ENCODE data around the gene TXNRD2. TPM values are rescaled to one million over a fixed set of nuclear protein-coding genes. Genes with fewer than 3 reads are reported as not detected.

TXNRD2 gene
- total and polyA plus RNA-seq, 2 donors (not counting 1 experiment from before 2014, with no cell fraction given), result 24.8 to 36.2 TPM

DNA sequence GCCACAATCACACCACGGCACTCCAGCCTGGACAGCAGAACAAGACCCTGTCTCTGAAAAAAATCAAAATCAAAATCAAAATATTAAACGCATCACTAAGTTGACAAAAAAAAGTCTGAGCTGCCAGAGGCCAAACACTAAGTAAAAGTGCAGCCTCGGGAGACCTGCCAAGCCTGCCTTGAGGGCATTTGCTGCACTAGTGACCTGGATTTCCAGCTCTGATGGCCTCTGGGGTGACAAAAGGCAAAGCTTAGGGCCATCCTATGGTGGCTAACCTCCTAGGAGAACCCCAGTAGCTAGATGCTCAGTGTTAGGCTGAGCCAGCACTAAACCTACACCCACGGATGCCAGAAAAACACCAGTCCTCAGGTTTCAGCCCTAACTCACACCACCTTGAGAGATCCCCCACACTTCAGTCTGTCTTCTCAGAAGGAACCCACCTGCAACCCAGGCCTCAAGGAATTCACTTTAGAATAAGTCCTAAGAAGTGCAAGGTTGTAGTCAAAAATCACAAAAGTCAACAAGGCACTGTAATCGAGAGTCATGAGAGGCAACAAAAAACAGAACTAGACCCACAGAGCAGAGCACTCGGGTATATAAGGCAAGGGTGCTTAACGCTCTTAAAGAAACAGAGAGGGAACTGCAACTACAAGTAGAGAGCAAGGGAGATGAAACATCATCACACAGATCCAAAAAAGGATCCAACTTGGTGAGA lies 115.6 kb downstream of the TXNRD2 start:
- Histone ChIP-seq H3K36me3 (replicated peaks in 1 of 2; ENCODE audit: control extremely low read depth in 1 of 2, control insufficient read depth in 1 of 2, extremely low read depth in 1 of 2, insufficient read depth in 2 of 2, low read length in 1 of 2) (peaks cover 0 to under 1% of the 10 kb centered on the region in 2 experiments), H3K79me2 (ENCODE audit: control insufficient read depth, insufficient read depth, low read length) (peaks cover 8% of the 10 kb centered on the region), H3K27ac (ENCODE audit: low read length in 2 of 2) (no peak overlapping the region), H3K27me3 (replicated peaks in 1 of 4; ENCODE audit: control extremely low read depth in 1 of 4, control insufficient read depth in 3 of 4, insufficient read depth in 4 of 4, low read length in 3 of 4) (no peaks in the 10 kb centered on the region), H3K4me1 (ENCODE audit: control insufficient read depth in 2 of 2, insufficient read depth in 2 of 2, low read length in 2 of 2) (no peaks in the 10 kb centered on the region), H3K4me2 (replicated peaks; ENCODE audit: low read depth, low read length, poor library complexity, severe bottlenecking) (no peak overlapping the region), H3K9me3 (ENCODE audit: control extremely low read depth in 1 of 3, control insufficient read depth in 2 of 3, insufficient read depth in 1 of 3, low read length in 2 of 3) (no peaks in the 10 kb centered on the region), H3K9ac (ENCODE audit: low read length) (no peak overlapping the region), H2AFZ (ENCODE audit: insufficient read depth, low read depth, low read length, poor library complexity, severe bottlenecking) (no peak overlapping the region), H3K4me3 (ENCODE audit: control extremely low read depth in 1 of 5, extremely low read depth in 1 of 5, insufficient read depth in 1 of 5, low read depth in 2 of 5, low read length in 4 of 5) (no peak overlapping the region), H4K20me1 (ENCODE audit: control insufficient read depth, insufficient read depth, low read length, poor library complexity, severe bottlenecking) (no peaks in the 10 kb centered on the region)
- H3K4me1 Mint-ChIP-seq, result peaks cover 1% of the 10 kb centered on the region
- DNase-seq (no peak), ATAC-seq (ENCODE audit: low read depth) (no peak)
- no peak for TF ChIP-seq EZH2 (IDR thresholded peaks at IDR 0.05; ENCODE audit: borderline replicate concordance, insufficient read depth, low read depth, low read length, poor library complexity, severe bottlenecking)
- TF ChIP-seq, protein P1, sequence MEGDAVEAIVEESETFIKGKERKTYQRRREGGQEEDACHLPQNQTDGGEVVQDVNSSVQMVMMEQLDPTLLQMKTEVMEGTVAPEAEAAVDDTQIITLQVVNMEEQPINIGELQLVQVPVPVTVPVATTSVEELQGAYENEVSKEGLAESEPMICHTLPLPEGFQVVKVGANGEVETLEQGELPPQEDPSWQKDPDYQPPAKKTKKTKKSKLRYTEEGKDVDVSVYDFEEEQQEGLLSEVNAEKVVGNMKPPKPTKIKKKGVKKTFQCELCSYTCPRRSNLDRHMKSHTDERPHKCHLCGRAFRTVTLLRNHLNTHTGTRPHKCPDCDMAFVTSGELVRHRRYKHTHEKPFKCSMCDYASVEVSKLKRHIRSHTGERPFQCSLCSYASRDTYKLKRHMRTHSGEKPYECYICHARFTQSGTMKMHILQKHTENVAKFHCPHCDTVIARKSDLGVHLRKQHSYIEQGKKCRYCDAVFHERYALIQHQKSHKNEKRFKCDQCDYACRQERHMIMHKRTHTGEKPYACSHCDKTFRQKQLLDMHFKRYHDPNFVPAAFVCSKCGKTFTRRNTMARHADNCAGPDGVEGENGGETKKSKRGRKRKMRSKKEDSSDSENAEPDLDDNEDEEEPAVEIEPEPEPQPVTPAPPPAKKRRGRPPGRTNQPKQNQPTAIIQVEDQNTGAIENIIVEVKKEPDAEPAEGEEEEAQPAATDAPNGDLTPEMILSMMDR (IDR thresholded peaks at IDR 0.05), result no peak
- ChIA-PET POLR2A (no interaction called here), CTCF (interaction anchor here (0.5 kb wide), 1 partner anchor 10 kb away, joined by 3 read pairs; no protein-coding TSS in a partner anchor)
- 96% methylated on average over 4 of the region's 7 CpGs for WGBS (ENCODE audit: insufficient coverage)
- H3K4me3 Mint-ChIP-seq, result no peak overlapping the region
- H3K27me3 Mint-ChIP-seq, result no peaks in the 10 kb centered on the region
- no peak overlapping the region for H3K27ac Mint-ChIP-seq
- intact Hi-C loops (cut with micrococcal nuclease), result no loop called here
- H3K9me3 Mint-ChIP-seq (ENCODE audit: insufficient read depth), result no peaks in the 10 kb centered on the region

Other genes starting within 250 kb of the TXNRD2 start
- gene SEPTIN5, start 227.3 kb downstream of the TXNRD2 start, total RNA-seq, result not detected in 2 replicates
- 0.06 and 0.17 TPM in 2 replicates for gene SEPTIN5, start 227.3 kb downstream of the TXNRD2 start, polyA plus RNA-seq
- gene GP1BB, start 218.3 kb downstream of the TXNRD2 start, total RNA-seq, result 0.27 TPM in 1 of 2 replicates, not detected in the other
- gene GP1BB, start 218.3 kb downstream of the TXNRD2 start, polyA plus RNA-seq, result 0.31 and 4.3 TPM in 2 replicates
- gene TBX1, start 181.0 kb downstream of the TXNRD2 start, total RNA-seq, result not detected in 2 replicates
- gene TBX1, start 181.0 kb downstream of the TXNRD2 start, polyA plus RNA-seq, result not detected in 2 replicates
- gene GNB1L, start 86.9 kb downstream of the TXNRD2 start, total RNA-seq, result 6.6 and 7.2 TPM in 2 replicates
- gene GNB1L, start 86.9 kb downstream of the TXNRD2 start, polyA plus RNA-seq, result 6.0 and 12.1 TPM in 2 replicates
- 14.8 and 15.2 TPM in 2 replicates for gene RTL10, start 86.9 kb downstream of the TXNRD2 start, total RNA-seq
- gene RTL10, start 86.9 kb downstream of the TXNRD2 start, polyA plus RNA-seq, result 4.9 and 6.4 TPM in 2 replicates
- 32.6 and 36.1 TPM in 2 replicates for gene COMT, start within 50 bp of the TXNRD2 start, total RNA-seq
- 58.3 and 70.6 TPM in 2 replicates for gene COMT, start within 50 bp of the TXNRD2 start, polyA plus RNA-seq
- 6.7 and 8.4 TPM in 2 replicates for gene ARVCF, start 75.0 kb upstream of the TXNRD2 start, total RNA-seq
- gene ARVCF, start 75.0 kb upstream of the TXNRD2 start, polyA plus RNA-seq, result 2.2 and 2.5 TPM in 2 replicates
- gene TANGO2, start 79.3 kb upstream of the TXNRD2 start, total RNA-seq, result 75.5 and 81.1 TPM in 2 replicates
- 41.6 and 75.6 TPM in 2 replicates for gene TANGO2, start 79.3 kb upstream of the TXNRD2 start, polyA plus RNA-seq
- 43.2 and 46.6 TPM in 2 replicates for gene DGCR8, start 138.4 kb upstream of the TXNRD2 start, total RNA-seq
- 19.6 and 24.2 TPM in 2 replicates for gene DGCR8, start 138.4 kb upstream of the TXNRD2 start, polyA plus RNA-seq
- gene RANBP1, start 174.3 kb upstream of the TXNRD2 start, total RNA-seq, result 62.7 and 67.0 TPM in 2 replicates
- gene RANBP1, start 174.3 kb upstream of the TXNRD2 start, polyA plus RNA-seq, result 77.6 and 102 TPM in 2 replicates
- 88.7 and 95.7 TPM in 2 replicates for gene TRMT2A, start 175.4 kb upstream of the TXNRD2 start, total RNA-seq
- 144 and 147 TPM in 2 replicates for gene TRMT2A, start 175.4 kb upstream of the TXNRD2 start, polyA plus RNA-seq
- 91.5 and 96.9 TPM in 2 replicates for gene ZDHHC8, start 190.0 kb upstream of the TXNRD2 start, total RNA-seq
- 82.8 and 94.4 TPM in 2 replicates for gene ZDHHC8, start 190.0 kb upstream of the TXNRD2 start, polyA plus RNA-seq
- not detected in 2 replicates for gene CCDC188, start 209.2 kb upstream of the TXNRD2 start, total RNA-seq
- not detected in 2 replicates for gene CCDC188, start 209.2 kb upstream of the TXNRD2 start, polyA plus RNA-seq